NT2/D1 (cell line): ENCODE results near the gene ART4.

Experiments
- DNase-seq: peaks from one replicate; pipeline ENCODE4 v3.0.0-alpha.2; 2011; ENCODE audit warnings: low read depth, low spot score
- H3K27me3 ChIP-seq: 2 replicates; pipeline ENCODE4 v1.6.0; 2011; ENCODE audit warnings: mild to moderate bottlenecking; ENCODE audit not compliant: insufficient read length, insufficient read depth
- H3K36me3 ChIP-seq: 2 replicates; pipeline ENCODE4 v1.6.1; 2011; ENCODE audit warnings: mild to moderate bottlenecking, low read length, mixed read lengths; ENCODE audit not compliant: insufficient read depth, insufficient read length
- H3K4me1 ChIP-seq: 2 replicates; pipeline ENCODE4 v1.5.1; 2011; ENCODE audit not compliant: insufficient read depth, insufficient read length
- H3K4me3 ChIP-seq: 2 replicates; pipeline ENCODE4 v1.5.1; 2011; ENCODE audit warnings: low read depth; ENCODE audit not compliant: insufficient read length
- H3K9ac ChIP-seq: 2 replicates; pipeline ENCODE4 v1.6.0; 2011; ENCODE audit warnings: low read depth; ENCODE audit not compliant: insufficient read length
- H3K9me3 ChIP-seq: 2 replicates; pipeline ENCODE4 v1.5.1; 2011; ENCODE audit warnings: mild to moderate bottlenecking, low read length; ENCODE audit not compliant: insufficient read depth
- SUZ12 ChIP-seq: IDR thresholded peaks from 2 replicates; pipeline ENCODE4 v1.6.1; 2011; ENCODE audit not compliant: insufficient read length, insufficient read depth; ENCODE audit errors: extremely low read depth
- YY1 ChIP-seq: IDR thresholded peaks from 2 replicates; pipeline ENCODE4 v1.6.1; 2011; ENCODE audit not compliant: insufficient read length, insufficient read depth
- ZNF274 ChIP-seq: IDR thresholded peaks from 2 replicates; pipeline ENCODE4 v1.6.1; 2011; ENCODE audit warnings: mild to moderate bottlenecking, low read depth, low read length

ART4 gene

DNA sequence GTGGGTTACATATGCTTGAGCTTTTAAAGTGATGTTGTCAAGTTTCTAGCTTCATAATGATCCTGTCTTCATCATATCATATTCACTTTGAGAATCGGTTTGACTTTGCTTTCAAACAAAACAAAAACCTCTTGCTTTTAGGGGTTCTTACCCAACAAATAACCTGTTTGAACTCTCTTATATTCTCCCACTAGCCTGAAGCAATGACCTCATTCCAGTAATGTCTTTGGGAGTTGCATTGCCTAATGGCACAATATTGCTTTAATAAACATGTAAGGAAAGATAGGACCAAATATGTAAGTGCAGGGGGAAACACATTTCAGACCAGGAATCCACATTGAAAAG, 67.7 kb downstream of the ART4 start:
- Histone ChIP-seq H3K4me3 (peak overlapping the region; percentile 66), H3K27me3 (no peaks in the 10 kb centered on the region), H3K36me3 (no peaks in the 10 kb centered on the region), H3K4me1 (no peaks in the 10 kb centered on the region), H3K9ac (peak overlapping the region; percentile 77), H3K9me3 (no peaks in the 10 kb centered on the region)
- no peak for DNase-seq
- TF ChIP-seq ZNF274 = no peak
- TF ChIP-seq YY1 = no peak
- TF ChIP-seq SUZ12 = no peak
